HG03039 (cell line): ENCODE data around the gene TAMM41.
"Not testable (repeated sequence)": the region's sequence is repeated elsewhere in the genome, so short reads cannot be mapped to it uniquely, and the experiment has no call there.

Experiments
- ATAC-seq: cut with Tn5 transposase; IDR thresholded peaks from one replicate; pipeline ENCODE4 v1.9.1; 2021; ENCODE audit warnings: mild to moderate bottlenecking, moderate library complexity; ENCODE audit not compliant: unreplicated experiment

Gene TAMM41

GRCh38 chr3:11818033-11818432, 28.7 kb downstream of the TAMM41 start:
- no peak for ATAC-seq

- ATAC-seq = no peak
Observed at GRCh38 chr3:11815111-11815510, 31.6 kb downstream of the TAMM41 start.

- no peak for ATAC-seq
Observed at GRCh38 chr3:11814663-11815062, 32.0 kb downstream of the TAMM41 start.

GRCh38 chr3:11810276-11810675, 36.4 kb downstream of the TAMM41 start:
- ATAC-seq = no peak

GRCh38 chr3:11808231-11808630, 38.5 kb downstream of the TAMM41 start:
- ATAC-seq = no peak

GRCh38 chr3:11807686-11808085, 39.0 kb downstream of the TAMM41 start:
- no peak for ATAC-seq

GRCh38 chr3:11805716-11806115, 41.0 kb downstream of the TAMM41 start:
- no peak for ATAC-seq

GRCh38 chr3:11803977-11804892, 42.5 kb downstream of the TAMM41 start:
- no peak for ATAC-seq

- no peak for ATAC-seq
Observed at GRCh38 chr3:11799791-11800190, 46.9 kb downstream of the TAMM41 start.

- ATAC-seq = no peak
Observed at GRCh38 chr3:11794927-11795326, 51.8 kb downstream of the TAMM41 start.

GRCh38 chr3:11791339-11792200, 55.1 kb downstream of the TAMM41 start:
- ATAC-seq = no peak

GRCh38 chr3:11789412-11789811, 57.3 kb downstream of the TAMM41 start:
- no peak for ATAC-seq

GRCh38 chr3:11784971-11785377, 61.7 kb downstream of the TAMM41 start:
- ATAC-seq = no peak

GRCh38 chr3:11780341-11780740, 66.3 kb downstream of the TAMM41 start:
- ATAC-seq = no peak

- ATAC-seq = no peak
Observed at GRCh38 chr3:11779626-11780025, 67.1 kb downstream of the TAMM41 start.

- ATAC-seq = no peak
Observed at GRCh38 chr3:11778248-11778647, 68.4 kb downstream of the TAMM41 start.

GRCh38 chr3:11776346-11776745, 70.3 kb downstream of the TAMM41 start:
- ATAC-seq = no peak

- ATAC-seq = no peak
Observed at GRCh38 chr3:11775493-11775892, 71.2 kb downstream of the TAMM41 start.

GRCh38 chr3:11774296-11774877, 72.3 kb downstream of the TAMM41 start:
- ATAC-seq = no peak

- not testable (repeated sequence) for ATAC-seq
Observed at GRCh38 chr3:11771931-11772330, 74.8 kb downstream of the TAMM41 start.
